Progenitor cell of endocrine pancreas (in vitro differentiated cells): Measurements from ENCODE around the gene ABLIM1. TPM values are rescaled to one million over a fixed set of nuclear protein-coding genes. Genes with fewer than 3 reads are reported as not detected.
A peak's percentile ranks its signal among the peaks of the same experiment; 100 is the strongest.

Source experiments
- DNase-seq: peaks from one replicate; pipeline ENCODE4 v3.0.0; 2021; ENCODE audit warnings: low spot score; ENCODE audit not compliant: unreplicated experiment
- H3K27ac Mint-ChIP-seq: 2 replicates; pipeline ENCODE4 v1.8.0; 2021; ENCODE audit warnings: mild to moderate bottlenecking, moderate library complexity, mixed read lengths
- H3K27me3 Mint-ChIP-seq: 2 replicates; pipeline ENCODE4 v1.8.0; 2021; ENCODE audit warnings: mixed read lengths
- H3K36me3 Mint-ChIP-seq: 2 replicates; pipeline ENCODE4 v1.8.0; 2022; ENCODE audit warnings: mixed read lengths; ENCODE audit not compliant: insufficient read depth
- H3K4me1 Mint-ChIP-seq: 2 replicates; pipeline ENCODE4 v1.8.0; 2021; ENCODE audit warnings: low read depth, mixed read lengths
- H3K4me3 Mint-ChIP-seq: 2 replicates; pipeline ENCODE4 v1.8.0; 2021; ENCODE audit warnings: low read depth, mild to moderate bottlenecking, moderate library complexity, mixed read lengths
- H3K9me3 Mint-ChIP-seq: 2 replicates; pipeline ENCODE4 v1.8.0; 2021; ENCODE audit warnings: low read depth, mixed read lengths
- total RNA-seq: library from RNA; stranded (reverse); gene quantifications from 2 replicates; pipeline ENCODE4 v1.2.1, GENCODE V29; 2021
- TF ChIP-seq, protein P1 (sequence below): fragments of 200-600 bp; sonication (generic); IDR thresholded peaks from one replicate; pipeline ENCODE4 v1.5.0; 2021; ENCODE audit warnings: antibody characterized with exemption, mild to moderate bottlenecking; ENCODE audit not compliant: unreplicated experiment

The ABLIM1 gene
- total RNA-seq, 1 donor from 2014 or later, result 59.1 TPM

- H3K27ac Mint-ChIP-seq, result no peak overlapping the region
- no peaks in the 10 kb centered on the region for H3K36me3 Mint-ChIP-seq
- TF ChIP-seq, protein P1, sequence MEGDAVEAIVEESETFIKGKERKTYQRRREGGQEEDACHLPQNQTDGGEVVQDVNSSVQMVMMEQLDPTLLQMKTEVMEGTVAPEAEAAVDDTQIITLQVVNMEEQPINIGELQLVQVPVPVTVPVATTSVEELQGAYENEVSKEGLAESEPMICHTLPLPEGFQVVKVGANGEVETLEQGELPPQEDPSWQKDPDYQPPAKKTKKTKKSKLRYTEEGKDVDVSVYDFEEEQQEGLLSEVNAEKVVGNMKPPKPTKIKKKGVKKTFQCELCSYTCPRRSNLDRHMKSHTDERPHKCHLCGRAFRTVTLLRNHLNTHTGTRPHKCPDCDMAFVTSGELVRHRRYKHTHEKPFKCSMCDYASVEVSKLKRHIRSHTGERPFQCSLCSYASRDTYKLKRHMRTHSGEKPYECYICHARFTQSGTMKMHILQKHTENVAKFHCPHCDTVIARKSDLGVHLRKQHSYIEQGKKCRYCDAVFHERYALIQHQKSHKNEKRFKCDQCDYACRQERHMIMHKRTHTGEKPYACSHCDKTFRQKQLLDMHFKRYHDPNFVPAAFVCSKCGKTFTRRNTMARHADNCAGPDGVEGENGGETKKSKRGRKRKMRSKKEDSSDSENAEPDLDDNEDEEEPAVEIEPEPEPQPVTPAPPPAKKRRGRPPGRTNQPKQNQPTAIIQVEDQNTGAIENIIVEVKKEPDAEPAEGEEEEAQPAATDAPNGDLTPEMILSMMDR, result no peak
- DNase-seq, result no peak
- peaks cover 79% of the 10 kb centered on the region for H3K27me3 Mint-ChIP-seq
- H3K9me3 Mint-ChIP-seq, result no peaks in the 10 kb centered on the region
- H3K4me1 Mint-ChIP-seq, result peaks cover 25% of the 10 kb centered on the region
- no peak overlapping the region for H3K4me3 Mint-ChIP-seq
Observed at GRCh38 chr10:114680543-114681117, 22.6 kb upstream of the ABLIM1 start.

- peaks cover 81% of the 10 kb centered on the region for H3K27me3 Mint-ChIP-seq
- H3K4me1 Mint-ChIP-seq, result peaks cover 15% of the 10 kb centered on the region
- no peaks in the 10 kb centered on the region for H3K36me3 Mint-ChIP-seq
- H3K27ac Mint-ChIP-seq, result no peak overlapping the region
- TF ChIP-seq, protein P1, result no peak
- DNase-seq, result no peak
- no peak overlapping the region for H3K4me3 Mint-ChIP-seq
- no peaks in the 10 kb centered on the region for H3K9me3 Mint-ChIP-seq
Observed at GRCh38 chr10:114679552-114679951, 21.5 kb upstream of the ABLIM1 start.

DNA sequence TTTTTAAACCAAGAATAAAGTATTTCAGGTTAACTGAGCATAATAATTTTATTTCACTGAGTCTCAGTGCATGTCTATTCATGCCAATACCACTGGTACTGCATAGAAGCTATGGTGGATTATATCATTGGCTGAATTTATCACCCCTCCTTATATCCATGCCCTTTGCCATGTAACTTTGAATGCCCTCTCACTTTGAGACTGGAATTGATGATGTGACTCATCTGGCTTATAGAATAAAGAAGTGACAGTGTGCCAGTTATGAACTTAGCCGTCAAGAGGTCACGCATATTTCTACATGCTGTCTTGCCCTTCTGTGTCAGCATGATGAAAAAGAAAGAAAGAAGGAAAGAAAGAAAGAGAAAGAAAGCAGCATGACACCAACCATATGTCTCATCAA, 20.7 kb upstream of the ABLIM1 start:
- TF ChIP-seq, protein P1, result no peak

DNA sequence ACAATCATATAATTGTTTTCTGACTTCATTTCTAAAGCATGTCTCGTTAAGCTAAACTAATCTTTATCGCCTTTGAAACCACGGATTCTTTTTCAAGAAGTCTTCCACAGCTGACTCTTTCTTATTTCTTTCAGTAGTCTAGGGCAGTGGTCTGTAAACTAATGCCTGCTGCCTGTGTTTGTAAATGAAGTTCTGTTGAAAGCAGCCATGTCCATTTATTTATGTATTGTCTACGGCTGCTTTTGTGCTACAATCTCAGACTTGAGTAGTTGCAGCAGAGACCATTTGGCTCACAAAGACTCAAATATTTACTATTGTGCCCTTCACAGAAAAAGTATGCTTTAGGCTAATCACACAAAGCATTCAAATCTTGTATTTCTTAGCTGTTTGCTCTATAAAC, 20.3 kb upstream of the ABLIM1 start:
- Mint-ChIP-seq H3K36me3 (peaks cover 1% of the 10 kb centered on the region), H3K4me3 (peak overlapping the region; percentile 21), H3K4me1 (peaks cover 11% of the 10 kb centered on the region), H3K27ac (peak overlapping the region; percentile 26), H3K27me3 (peaks cover 81% of the 10 kb centered on the region), H3K9me3 (no peaks in the 10 kb centered on the region)
- no peak for DNase-seq
- TF ChIP-seq, protein P1, result no peak

More for the DNA sequence above, 20.7 kb upstream of the ABLIM1 start:
- H3K27ac Mint-ChIP-seq, result no peak overlapping the region
- H3K36me3 Mint-ChIP-seq, result no peaks in the 10 kb centered on the region
- DNase-seq, result no peak
- peaks cover 11% of the 10 kb centered on the region for H3K4me1 Mint-ChIP-seq
- no peaks in the 10 kb centered on the region for H3K9me3 Mint-ChIP-seq
- H3K27me3 Mint-ChIP-seq, result peaks cover 81% of the 10 kb centered on the region
- H3K4me3 Mint-ChIP-seq, result no peak overlapping the region

DNA sequence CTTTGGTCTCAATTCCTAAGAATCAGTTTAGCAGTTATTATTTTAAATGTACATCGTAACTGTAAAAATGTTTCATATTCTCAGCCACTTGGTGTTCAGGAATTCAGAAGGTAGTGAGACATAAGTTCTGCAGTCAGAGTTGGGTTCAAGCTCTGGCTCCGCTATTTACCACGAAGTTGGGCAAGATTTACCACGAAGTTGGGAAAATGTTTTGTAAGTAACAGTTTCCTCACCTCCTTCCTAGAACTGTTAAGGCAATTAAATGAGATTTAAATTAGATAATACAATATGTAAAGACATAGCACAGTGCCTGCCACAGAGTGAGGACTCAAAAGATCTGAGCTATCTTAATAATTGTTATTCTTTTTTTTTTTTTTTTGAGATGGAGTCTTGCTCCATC, 16.3 kb upstream of the ABLIM1 start:
- H3K4me1 Mint-ChIP-seq, result peaks cover 11% of the 10 kb centered on the region
- no peaks in the 10 kb centered on the region for H3K9me3 Mint-ChIP-seq
- H3K27ac Mint-ChIP-seq, result no peak overlapping the region
- TF ChIP-seq, protein P1, result no peak
- H3K27me3 Mint-ChIP-seq, result peaks cover 75% of the 10 kb centered on the region
- no peak for DNase-seq
- H3K36me3 Mint-ChIP-seq, result peaks cover 1% of the 10 kb centered on the region
- no peak overlapping the region for H3K4me3 Mint-ChIP-seq
